GM18951 (cell line): ENCODE results near the gene MAML1.

ENCODE experiments used
- POLR2A ChIP-seq: IDR thresholded peaks from 4 replicates; pipeline ENCODE4 v1.6.1; 2011; ENCODE audit warnings: mild to moderate bottlenecking; ENCODE audit not compliant: insufficient read length, insufficient read depth; ENCODE audit errors: extremely low read depth
- in situ Hi-C: fragments of 300-500 bp; cut with MboI; formaldehyde crosslinking; loops from one replicate; pipeline ENCODE4 v1.12.0; 2022; ENCODE audit warnings: low sequenced_read_pairs, mixed read lengths, inconsistent platforms; ENCODE audit not compliant: unreplicated experiment

MAML1 gene

GRCh38 chr5:179747811-179748210 lies 15.2 kb downstream of the MAML1 start:
- in situ Hi-C loops, result no loop called here
- no peak for TF ChIP-seq POLR2A

- TF ChIP-seq POLR2A, result no peak
- in situ Hi-C loops, result no loop called here
Measured at GRCh38 chr5:179749857-179750508, 17.4 kb downstream of the MAML1 start.

DNA sequence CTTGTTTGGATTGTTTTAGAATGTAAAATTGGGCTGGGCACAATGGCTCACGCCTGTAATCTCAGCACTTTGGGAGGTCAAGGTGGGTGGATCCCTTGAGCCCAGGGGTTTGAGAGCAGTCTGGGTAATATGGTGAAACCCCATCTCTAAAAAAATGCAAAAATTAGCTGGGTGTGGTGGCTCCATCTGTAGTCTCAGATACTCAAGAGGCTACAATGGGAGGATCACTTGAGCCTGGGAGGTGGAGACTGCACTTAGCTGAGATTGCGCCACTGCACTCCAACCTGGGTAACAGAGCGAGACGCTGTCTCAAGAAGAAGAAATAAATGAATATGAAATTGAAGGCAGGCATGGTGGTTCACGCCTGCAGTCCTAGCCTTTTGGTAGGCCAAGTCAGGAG lies 21.3 kb downstream of the MAML1 start:
- TF ChIP-seq POLR2A, result no peak
- in situ Hi-C loops, result no loop called here

DNA sequence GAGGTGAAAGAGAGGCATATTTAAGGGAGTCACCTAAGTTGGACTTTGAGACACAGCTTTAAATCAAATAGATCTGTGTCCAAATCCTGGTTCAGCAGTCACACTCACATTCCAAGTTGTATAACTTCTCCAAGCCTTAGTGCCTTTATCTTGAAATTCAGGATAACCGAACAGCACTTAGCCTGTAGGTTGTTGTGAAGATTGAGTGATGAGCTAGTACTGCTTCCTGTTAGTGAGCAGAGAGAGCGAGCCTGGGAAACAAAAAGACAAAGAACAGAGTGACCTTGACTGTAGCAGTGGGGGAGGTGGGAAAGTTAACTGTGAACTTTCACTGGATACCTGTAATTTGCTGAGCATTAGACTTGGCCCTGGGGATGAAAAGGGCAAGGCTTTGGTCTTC lies 22.4 kb downstream of the MAML1 start:
- no peak for TF ChIP-seq POLR2A
- in situ Hi-C loops, result no loop called here

- no peak for TF ChIP-seq POLR2A
Measured at GRCh38 chr5:179758955-179759354, 26.3 kb downstream of the MAML1 start.

DNA sequence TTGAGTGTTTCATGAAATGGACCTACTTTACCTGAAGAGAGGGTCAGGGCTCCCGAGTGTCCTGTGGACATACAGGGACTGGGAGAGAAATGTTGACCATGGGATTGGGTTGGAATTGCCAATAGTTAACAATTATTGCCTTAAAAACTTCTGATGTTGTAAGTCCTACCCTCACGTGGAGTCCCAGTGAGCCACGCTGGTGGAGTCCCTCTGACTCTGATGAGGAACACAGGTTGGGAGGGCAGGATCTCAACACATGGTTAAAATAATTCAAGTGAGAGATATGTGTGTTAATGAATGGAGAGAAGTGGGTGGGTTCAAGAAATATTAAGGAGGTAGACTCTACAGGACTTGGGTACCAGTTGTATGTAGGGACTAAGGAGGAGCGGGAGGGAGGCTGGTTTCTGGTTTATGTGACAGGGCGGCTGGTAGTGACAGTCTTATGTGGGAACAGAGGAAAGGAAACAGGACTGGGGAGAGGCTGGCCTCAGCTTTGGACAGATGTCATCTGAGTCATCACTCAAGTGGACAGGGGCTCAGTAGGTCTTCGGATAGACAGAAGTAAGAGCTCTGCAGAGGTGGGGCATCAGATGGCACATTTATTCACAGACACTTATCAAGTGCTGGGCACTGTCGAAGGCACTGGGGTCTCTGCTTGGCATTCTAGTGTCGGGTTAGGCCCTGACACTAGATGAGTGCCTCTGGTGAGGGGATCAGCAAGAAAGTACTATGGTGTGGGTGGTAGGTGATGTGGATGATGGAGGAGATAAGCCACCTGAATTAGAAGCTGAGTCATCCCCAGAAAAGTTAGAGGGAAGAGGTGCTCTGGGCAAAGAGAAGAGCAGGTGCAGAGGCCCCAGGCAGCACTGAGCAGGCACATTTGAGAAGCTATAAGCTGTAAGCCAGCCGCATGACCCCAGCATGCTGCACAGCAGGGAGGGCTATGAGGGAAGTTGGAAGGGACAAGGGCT lies 27.2 kb downstream of the MAML1 start:
- no peak for TF ChIP-seq POLR2A

More at GRCh38 chr5:179758955-179759354, 26.3 kb downstream of the MAML1 start:
- in situ Hi-C loops, result no loop called here

DNA sequence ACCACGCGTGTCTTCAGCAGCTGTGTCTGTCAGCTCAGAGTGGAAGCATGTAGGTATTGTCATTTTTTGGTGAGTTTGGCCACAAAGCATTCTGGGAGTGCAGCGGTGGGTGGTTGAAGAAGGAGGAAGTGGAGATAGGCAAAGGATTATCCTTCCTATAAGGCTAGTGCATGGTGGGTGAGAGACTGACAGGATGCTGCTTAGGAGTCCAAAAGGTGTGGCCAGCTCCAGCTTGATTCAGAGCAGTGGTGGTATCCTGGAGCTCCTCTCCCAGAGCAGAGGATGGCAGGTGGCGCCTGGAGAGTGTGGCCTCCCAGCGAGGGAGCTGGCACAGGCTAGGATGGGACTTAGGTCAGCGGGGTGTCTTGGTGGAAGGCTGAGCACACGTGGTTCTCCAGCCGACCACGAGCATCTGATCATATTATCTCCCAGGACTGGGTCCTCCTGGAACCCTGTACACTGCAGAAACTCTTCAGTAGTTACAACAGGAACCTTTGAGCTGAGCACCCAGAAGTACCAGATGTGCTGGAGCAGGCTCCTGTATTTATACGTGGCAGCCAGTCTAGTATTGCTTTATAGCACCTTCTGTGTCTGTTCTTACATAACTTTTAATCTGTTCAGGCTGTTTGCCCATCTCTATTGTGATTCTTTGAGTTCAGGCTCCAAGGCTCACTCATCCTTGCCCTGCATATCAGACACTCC lies 29.6 kb downstream of the MAML1 start:
- no peak for TF ChIP-seq POLR2A
- in situ Hi-C loops, result no loop called here

More for the DNA sequence above, 27.2 kb downstream of the MAML1 start:
- in situ Hi-C loops, result no loop called here

DNA sequence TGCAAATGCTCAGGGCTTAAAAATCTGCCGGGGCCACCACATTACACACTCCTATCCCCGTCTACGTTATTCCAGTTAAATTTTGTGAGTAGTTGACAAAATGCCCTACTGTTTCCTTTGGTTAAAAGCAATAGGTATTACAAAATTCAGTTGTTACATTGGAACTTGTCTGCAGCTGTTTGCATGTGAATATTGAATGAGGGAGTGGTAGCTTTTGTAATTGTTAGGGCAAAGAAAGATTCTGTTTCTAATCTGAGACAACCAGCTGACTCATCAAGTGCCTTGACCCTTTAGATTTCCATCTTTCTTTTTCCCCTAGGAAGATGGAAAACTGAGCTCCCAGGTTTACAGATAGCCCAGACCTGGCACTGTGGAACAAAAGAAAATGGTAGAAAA lies 30.2 kb downstream of the MAML1 start:
- in situ Hi-C loops, result no loop called here
- TF ChIP-seq POLR2A, result no peak

DNA sequence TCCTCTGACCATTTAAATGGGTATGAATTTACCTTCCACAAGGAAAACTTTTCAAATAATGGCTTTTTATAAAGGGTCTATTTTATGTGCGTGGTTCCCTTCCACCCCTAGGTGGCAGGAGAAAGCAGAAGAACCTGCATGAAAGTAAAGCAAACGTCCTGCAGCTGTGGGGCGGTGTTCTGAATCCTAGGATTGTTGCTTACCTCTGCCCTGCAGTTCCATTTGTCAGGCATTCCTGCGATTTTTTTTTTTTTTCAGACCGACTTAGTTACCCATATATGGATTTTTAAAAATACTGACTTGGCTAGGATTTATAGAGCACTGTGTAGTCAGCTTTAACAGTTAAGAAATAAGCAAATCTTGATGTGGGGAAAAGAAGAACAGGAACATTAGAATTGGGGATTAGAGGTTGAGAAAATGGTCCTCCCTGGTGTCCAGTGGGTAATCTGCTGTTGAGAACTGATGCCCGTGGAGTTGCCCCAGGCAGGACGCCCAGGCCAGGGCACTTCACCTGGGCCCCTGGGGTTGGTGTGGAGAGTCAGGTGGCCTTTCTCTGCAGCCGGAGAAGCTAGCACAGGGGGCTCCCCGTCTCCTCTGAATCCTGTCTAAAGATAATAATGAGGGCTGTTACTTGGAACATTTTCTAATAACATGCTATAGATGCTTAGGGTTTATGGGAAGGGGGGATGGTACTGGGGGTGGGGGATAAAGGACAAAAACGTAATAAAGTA lies 30.8 kb downstream of the MAML1 start:
- no peak for TF ChIP-seq POLR2A
- in situ Hi-C loops, result no loop called here

- in situ Hi-C loops, result no loop called here
- no peak for TF ChIP-seq POLR2A
Measured at GRCh38 chr5:179764056-179764455, 31.4 kb downstream of the MAML1 start.

DNA sequence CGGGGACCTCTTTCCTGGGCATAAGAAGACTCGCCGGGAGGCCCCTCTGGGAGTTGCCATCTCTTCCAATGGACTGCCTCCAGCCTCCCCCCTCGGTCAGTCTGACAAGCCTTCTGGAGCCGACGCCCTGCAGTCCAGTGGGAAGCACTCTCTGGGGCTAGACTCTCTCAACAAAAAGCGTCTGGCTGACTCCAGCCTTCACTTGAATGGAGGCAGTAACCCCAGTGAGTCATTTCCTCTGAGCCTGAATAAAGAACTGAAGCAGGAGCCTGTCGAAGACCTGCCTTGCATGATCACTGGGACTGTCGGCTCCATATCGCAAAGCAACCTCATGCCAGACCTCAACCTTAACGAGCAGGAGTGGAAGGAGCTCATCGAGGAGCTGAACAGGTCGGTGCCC lies 32.8 kb downstream of the MAML1 start:
- no peak for TF ChIP-seq POLR2A
- in situ Hi-C loops, result no loop called here

GRCh38 chr5:179766021-179766725 lies 33.6 kb downstream of the MAML1 start:
- in situ Hi-C loops, result no loop called here
- no peak for TF ChIP-seq POLR2A
